ENCODE measurements around the gene MYH6. TPM values are rescaled to one million over a fixed set of nuclear protein-coding genes. Genes with fewer than 3 reads are reported as not detected.
"Not testable (repeated sequence)": the region's sequence is repeated elsewhere in the genome, so short reads cannot be mapped to it uniquely, and the experiment has no call there.

MYH6 gene
- not detected for polyA plus RNA-seq (2012; ENCODE audit: insufficient read depth, insufficient read length)

DNA sequence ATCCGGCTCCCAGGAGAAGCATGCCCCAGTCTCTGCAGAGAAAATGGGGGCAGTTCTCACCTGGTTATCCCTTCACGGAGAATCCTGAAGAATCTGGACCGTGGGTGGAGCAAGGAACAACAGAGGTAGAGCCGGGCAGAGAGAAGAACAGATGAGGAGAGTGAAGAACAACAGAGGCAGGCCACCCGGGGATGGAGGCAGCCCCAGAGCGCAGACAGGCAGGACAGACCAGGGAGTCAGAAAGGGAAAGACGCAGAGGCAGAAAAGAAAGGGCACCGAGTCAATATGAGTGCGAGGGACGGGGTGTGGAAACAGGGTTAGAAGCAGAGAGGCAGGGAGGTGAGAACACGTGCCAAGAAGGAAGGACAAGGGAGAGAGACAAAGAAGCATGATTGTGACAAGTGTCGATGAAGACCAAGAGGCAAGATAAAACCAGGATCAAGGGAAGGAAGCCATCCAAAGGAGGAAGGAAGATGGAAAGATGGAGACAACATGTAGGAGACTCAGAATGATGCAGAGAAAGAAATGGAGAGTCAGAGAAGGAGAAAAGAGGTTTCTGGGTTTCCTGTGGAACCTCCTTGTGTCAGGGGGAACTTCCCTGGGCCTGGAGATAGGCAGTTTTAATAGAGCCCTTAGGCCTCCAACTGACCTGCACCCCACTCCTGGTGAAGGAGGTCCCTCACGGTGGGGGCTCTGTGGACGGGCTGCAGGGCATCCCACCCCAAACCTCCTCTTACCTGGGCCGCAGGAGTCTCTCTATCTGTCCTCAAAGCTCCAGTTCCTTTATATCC, at the start of gene MYH6:
Gene MYH6, minus strand, starts transcription at position 758 of the 791 bp plus-strand sequence. CDS start 1,050 bp downstream, outside the sequence.
- no peak for DNase-seq (ENCODE audit: low read depth, low spot score)
- no peak within 1 kb of the TSS for H3K4me3 ChIP-seq (ENCODE audit: low read length)

DNA sequence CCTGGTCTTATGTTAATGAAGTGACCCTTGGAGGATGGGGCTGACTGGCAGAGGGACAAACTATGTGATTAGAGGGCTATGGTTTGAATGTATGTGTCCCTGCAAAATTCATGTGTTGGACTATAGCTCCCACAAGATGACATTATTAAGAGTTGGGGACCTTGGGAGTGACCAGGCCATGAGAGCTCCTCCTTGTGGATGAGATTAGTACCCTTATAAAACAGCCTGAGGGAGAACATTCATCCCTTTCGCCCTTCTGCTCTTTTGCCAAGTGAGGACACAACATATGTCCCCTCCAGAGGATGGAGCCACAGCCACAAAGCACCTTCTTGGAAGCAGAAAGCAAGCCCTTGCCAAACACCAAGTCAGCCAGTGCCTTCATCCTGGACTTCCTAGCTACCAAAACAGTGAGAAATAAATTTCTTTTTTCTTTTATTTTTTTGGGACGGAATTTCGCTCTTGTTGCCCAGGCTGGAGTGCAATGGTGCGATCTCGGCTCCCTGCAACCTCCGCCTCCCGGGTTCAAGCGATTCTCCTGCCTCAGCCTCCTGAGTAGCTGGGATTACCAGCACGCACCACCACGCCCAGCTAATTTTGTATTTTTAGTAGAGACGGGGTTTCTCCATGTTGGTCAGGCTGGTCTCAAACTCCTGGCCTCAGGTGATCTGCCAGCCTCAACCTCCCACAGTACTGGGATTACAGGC, 49.0 kb upstream of the MYH6 start:
- not testable (repeated sequence) for DNase-seq (ENCODE audit: low read depth, low spot score); H3K4me3 ChIP-seq (ENCODE audit: low read length)

DNA sequence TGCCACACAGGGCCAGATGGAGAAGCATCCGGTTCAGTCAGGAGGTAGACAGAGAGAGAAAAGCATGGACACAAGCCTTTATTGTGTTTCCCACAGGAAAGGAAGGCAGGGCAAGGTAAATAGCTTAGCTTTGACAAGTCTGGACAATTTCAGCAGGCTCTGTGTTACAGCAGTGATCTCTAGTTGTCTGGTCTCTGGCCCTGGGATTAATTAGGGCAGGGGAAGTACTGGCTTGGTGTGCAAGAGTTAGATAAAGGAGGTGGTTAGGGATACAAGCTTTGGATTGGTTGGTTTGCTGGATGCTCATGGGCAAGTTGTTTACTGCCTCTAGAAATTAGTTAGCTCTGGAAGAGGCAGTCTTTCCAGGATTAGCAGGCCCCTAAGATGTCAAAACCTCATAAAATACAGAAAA, 46.4 kb upstream of the MYH6 start:
- no peak overlapping the region for H3K4me3 ChIP-seq (ENCODE audit: low read length)
- no peak for DNase-seq (ENCODE audit: low read depth, low spot score)

DNA sequence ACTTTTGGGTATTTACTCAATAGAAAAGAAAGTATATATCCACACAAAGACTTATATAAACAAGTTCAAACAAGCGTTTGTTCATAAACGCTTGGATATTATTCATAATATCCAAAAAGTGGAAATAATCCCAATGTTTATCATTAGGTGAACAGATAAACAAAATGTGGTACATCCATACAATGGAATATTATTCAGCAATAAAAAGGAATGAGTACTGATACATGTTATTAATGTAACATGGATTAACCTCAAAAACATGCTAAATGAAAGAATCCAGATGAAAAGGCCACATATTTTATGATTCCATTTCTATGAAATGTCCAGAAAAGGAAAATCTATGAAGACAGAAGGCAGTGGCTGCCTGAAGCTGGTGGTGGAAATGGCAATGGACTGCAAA, 44.2 kb upstream of the MYH6 start:
- DNase-seq (ENCODE audit: low read depth, low spot score) = no peak
- no peak overlapping the region for H3K4me3 ChIP-seq (ENCODE audit: low read length)

DNA sequence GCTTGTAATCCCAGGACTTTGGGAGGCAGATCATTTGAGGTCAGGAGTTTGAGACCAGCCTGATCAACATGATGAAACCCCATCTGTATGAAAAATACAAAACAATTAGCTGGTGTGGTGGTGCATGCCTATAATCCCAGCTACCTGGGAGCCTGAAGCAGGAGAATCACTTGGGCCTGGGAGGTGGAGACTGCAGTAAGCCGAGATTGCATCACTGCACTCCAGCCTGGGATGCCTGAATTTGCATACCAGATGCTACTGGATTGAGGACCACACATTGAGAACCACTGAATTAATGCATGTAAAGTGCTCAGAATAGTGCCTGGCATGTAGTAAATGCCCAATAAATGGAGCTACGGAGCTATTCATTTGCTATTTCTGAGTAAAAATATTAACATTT, 42.3 kb upstream of the MYH6 start:
- DNase-seq (ENCODE audit: low read depth, low spot score) = no peak
- H3K4me3 ChIP-seq (ENCODE audit: low read length) = no peak overlapping the region

DNA sequence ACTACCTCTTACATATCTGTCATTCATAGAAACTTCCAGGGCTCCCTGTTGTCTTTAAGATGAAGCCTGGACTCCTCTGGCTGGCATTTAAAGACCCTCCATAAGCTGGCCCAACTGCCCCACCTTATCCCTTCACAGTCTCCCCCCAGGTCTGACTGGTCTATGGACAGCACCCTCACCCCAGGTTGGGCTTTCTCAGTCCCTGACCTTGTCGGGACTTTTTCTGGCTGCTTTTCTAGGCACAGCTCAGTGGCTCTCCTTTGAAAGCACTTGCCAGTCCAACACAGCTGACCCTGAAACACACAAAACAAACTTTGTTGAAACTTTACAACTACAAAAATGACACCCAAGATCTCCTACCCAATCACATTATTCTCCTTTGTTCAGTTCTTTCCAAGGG, 41.2 kb upstream of the MYH6 start:
- no peak overlapping the region for H3K4me3 ChIP-seq (ENCODE audit: low read length)

DNA sequence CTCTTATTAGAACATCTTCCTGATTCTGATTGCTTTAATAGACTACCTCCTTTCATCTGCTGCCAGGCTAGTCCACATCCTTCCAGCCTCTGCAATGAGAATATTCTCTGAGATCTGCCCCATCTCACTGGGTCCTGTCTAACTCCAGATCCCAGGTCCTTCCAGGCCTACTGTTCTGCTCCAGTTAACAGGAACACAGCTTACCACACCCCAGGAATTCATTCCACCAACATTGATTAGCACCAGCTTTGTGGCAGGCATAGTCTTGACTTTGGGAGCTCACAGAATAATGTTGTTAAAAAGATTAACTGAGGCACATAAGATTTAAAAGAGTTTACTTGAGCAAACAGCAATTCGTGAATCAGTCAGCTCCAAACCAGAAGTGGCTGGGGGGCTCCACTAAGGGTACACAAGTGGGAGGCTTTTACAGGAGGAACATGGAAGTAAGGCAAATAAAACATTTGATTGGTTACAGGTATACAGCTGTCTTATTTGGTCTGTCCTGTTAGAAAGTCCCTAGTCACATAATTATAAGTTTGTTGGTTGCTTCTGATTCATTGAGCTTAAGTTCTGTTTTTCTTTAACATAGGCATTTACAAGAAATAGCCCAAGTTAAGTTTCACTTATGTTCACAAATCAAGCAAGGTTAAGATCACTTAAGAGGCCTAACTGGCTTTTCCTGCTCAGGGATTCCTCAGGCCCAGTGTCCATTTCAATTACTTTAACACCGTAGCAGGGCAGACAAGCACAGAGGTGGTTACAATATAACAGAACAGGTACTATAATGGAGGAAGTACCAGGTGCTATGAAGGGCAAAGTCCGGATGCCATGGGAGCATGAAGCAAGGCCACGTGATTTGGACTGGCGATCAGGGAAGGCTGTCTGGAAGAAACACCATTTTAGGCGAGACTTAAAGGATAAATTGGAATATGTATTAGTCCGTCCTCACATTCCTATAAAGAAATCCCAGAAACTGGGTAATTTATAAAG, 39.6 kb upstream of the MYH6 start:
- H3K4me3 ChIP-seq (ENCODE audit: low read length) = no peak overlapping the region
- no peak for DNase-seq (ENCODE audit: low read depth, low spot score)

More for the DNA sequence above, 41.2 kb upstream of the MYH6 start:
- DNase-seq (ENCODE audit: low read depth, low spot score) = no peak

DNA sequence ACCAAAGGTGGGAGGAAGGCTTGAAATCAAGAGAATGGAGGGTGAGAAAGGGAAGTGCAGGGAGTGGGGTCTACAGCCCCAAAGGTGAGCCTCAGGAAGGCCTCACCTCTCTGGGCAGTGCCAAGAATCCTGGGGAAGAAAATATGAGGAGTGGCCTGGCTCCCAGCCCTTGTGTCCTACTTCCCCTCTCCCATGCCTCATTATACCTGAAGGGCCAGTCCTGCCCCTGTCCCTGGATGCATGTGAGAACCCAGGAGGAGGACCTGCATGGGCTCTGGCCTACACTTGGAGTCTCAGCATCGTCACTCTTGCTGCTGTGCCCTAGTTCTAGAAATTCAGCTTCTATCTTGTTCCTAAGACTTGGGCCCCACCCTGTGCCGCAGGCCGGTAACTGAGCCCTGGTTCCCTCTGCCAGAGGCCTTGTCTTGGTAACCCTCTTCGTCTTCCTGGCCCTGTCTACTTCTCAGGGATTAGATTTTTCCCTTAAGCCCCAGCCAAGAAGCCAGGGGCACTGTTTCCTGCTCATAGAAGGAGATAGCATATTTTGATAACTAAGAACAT, 38.3 kb upstream of the MYH6 start:
- DNase-seq (ENCODE audit: low read depth, low spot score) = no peak
- no peak overlapping the region for H3K4me3 ChIP-seq (ENCODE audit: low read length)

DNA sequence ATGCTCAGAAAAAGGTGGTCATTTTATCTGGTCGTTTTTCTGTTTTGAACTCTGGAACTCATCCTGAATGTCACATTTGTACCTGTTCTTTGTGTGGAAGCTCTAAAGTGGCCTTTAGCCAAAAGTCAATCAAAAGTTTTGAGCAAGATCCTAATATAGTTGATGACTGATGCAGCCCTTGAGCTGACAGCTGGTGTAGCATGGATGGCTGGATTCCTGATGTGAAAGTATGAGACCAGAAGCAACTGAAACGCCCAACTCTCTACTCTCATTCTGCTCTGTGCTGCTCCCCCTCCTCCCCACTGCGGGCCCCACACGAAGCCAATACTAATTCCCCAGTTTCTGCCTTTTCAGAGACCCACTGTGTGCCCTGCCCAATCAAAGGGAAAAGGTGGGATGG, 37.7 kb upstream of the MYH6 start:
- no peak for DNase-seq (ENCODE audit: low read depth, low spot score)
- H3K4me3 ChIP-seq (ENCODE audit: low read length) = no peak overlapping the region

DNA sequence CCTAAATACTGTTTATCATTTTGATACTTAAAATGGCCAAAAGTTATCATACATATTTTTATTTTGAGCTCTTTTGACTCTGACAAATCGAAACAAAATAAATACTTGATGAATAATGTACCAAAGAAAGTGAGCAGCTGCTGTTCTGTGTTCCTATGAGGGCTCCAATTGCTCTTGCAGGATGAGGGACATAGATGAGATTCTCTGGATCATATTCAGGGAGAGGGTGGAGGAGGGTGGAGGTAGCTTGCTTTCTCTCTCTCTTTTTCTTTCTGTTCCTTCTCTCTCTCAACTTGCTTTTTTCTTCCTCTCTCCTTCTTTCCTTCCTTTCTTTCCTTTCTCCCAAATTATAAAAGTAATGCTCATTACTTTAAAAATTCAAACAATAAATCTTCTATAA, 36.2 kb upstream of the MYH6 start:
- no peak for DNase-seq (ENCODE audit: low read depth, low spot score)
- no peak overlapping the region for H3K4me3 ChIP-seq (ENCODE audit: low read length)

DNA sequence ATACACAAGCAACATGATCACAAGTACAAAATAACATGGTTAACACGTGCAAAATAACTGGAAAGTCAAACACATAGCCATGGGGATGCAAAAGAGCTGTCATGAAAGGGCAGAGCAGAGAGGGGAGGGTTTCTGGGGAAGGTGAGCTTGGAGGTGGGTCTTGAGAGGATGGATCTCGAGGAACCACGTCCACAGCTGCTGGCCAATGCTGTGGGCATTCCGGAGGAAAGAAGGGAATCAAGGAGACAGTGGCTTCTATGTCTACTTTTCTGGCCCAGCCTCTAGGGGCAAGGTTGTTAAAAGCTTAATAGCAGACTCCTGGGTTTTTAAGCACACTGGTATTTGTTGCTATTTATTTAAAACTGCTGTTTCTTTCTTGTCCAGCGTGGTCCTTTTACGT, 35.8 kb upstream of the MYH6 start:
- H3K4me3 ChIP-seq (ENCODE audit: low read length) = no peak overlapping the region
- DNase-seq (ENCODE audit: low read depth, low spot score) = no peak

DNA sequence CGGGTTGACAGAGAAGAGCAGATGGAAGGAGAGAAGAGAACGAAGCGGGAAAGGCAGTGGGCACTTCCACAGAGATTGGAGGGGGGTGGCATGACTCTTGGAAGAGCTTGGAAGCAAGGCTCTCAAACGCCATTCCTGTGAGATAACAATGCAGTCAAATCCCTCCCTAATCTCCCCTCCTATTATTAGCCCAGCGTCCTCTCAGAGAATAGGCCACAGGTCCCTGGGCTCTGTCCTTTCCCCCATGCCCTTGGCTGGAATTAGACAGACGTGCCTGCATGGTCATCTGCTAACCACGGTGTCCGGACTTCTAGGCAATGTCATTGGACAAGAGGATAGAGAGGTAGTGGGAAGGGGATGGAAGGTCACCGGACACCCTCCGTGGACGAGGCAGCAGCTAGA, 35.3 kb upstream of the MYH6 start:
- no peak for DNase-seq (ENCODE audit: low read depth, low spot score)
- H3K4me3 ChIP-seq (ENCODE audit: low read length) = no peak overlapping the region

DNA sequence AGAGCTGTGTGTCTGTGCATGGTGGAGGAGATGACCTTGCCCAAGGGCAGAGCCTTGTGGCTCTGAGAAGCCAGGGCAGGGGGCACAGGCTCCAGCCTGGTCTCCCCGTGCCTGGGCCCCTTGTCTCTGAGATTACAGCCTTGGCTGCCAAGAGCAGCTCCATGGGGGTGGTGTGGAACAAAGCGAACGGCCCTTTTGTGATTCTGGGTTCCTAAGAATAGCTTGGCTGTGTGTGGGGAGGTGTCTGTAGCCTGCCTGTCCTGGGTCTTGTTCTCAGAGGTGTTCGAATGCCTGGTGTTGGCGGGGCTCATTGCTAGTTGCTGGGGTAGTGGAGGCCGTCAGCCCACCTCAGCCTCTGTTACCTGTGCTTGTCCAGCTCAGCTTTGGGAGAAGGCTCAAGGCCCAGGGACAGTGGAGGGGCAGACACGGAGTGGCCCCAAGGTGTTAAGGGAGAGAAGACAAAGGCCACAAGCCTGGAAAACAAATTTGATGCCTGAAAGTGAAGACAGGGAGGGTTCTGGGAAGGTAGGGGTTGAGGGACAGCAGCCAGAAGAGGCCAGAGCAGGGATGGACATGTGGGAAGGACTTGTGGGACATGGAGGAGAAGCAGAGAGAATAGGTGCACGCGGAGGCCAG, 34.8 kb upstream of the MYH6 start:
- no peak overlapping the region for H3K4me3 ChIP-seq (ENCODE audit: low read length)
- DNase-seq (ENCODE audit: low read depth, low spot score) = no peak

DNA sequence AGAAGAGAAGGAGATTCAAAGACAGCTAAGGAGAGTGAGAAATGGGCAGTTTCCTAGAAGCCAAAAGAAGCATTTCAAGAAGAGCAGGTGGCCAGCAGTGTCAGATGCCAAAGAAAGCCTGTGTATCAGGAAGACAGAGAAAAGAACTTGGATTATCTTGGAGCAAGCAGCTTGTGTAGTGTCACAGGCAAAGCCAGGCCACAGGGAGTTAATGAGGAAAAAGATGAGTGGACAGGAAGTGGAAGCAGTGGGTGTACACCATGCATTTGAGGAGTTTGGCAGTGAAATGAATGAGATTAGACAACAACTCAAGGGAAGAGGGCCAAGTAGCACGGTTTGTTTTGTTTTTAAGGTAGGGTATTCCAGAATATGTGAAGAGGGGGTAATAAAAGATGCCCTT, 33.0 kb upstream of the MYH6 start:
- DNase-seq (ENCODE audit: low read depth, low spot score) = no peak
- H3K4me3 ChIP-seq (ENCODE audit: low read length) = no peak overlapping the region

DNA sequence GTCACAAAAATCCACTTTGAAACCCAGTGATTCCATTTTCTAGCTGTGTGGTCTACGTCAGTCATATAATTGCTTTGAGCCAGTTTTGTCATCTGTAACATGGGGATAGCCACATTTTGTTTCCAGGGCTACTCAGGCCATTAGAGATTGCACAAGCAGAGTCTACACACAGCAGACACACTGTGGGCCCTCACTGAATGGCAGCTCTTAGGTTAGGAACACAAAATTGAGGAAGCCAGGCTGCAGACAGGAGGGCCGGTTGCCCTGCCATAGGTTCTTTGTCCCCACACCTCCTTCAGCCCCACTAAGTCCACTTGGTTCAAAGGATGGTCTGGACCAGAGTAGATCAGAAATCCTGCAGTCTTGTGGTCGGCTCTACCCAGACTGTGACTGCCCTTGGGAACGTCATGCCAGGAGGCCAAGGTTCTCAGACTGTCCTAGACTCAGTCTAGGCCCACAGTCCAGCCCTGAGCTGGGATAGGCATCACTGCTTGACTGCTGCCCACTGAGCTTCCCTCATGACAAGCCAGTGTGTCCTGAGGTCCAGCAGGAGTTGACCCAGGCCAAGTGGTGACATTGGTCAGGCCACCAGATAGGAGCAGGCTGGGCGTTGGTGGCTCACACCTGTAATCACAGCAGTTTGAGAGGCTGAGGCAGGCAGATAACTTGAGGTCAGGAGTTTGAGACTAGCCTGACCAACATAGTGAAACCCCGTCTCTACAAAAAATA, 31.2 kb upstream of the MYH6 start:
- H3K4me3 ChIP-seq (ENCODE audit: low read length) = no peak overlapping the region
- DNase-seq (ENCODE audit: low read depth, low spot score) = no peak

DNA sequence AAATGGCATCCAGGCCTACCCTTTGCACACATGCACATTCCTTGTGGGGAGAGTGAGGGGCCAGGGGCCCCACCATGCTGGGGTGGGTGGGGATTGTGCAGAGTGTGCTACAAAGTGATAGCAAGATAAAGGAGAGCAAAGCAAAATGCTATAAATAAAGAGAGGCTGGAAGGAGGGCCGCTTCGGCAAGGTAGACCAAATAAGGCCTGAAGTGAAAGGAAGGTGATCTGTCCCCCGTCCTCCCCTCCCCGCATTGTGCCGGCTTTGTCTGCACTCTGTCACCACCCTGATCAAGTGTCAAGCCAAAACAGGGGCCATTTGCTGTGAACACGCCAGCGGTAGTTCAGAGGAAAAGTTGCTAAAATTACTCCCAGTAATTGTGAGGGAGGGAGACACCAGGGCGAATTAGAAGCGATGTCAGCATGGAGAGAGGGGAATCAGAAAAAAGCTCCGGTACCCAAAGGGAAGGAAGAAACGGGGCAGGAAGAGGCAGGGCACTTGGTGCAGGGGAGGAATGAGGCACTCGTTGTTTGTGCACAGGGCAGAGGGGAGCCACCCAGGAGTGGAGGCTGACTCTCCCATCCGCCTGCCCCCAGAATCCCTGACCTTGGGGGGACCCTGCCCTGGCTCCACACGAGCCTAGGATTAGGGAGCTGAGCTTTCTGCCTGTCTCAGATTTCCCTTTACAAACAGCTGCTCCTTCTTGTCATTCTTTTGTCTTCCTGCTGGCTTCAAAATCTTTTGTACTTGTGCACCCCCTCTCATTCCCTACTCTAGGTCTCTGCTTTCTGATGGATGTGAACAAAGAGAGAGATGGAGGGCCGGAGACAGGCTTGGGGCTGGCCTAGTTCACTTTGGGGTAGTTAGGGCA, 30.3 kb upstream of the MYH6 start:
- DNase-seq (ENCODE audit: low read depth, low spot score) = no peak

More for the DNA sequence above, 30.3 kb upstream of the MYH6 start:
- no peak overlapping the region for H3K4me3 ChIP-seq (ENCODE audit: low read length)
